ENCODE results near the gene BAIAP3. TPM values are rescaled to one million over a fixed set of nuclear protein-coding genes. Genes with fewer than 3 reads are reported as not detected.

The BAIAP3 gene
- total and polyA plus RNA-seq, 2 of the 4 experiments (the other 2 are of a cell fraction) = 0.36 to 0.65 TPM

- H3K9me3 ChIP-seq (ENCODE audit: control insufficient read depth, insufficient read depth, low read length) = no peaks in the 10 kb centered on the region
- no peak overlapping the region for H2AFZ ChIP-seq (replicated peaks; ENCODE audit: low read length, poor library complexity)
- 88% methylated on average over 9 of the region's 31 CpGs; no CpG with 5 or more reads in 1 of the 2 experiments for WGBS, 2 experiments (ENCODE audit: extremely low coverage in 2 of 2, insufficient read length in 1 of 2)
- BruUV-seq (replicated peaks) = no TSS peak
- H3K23ac ChIP-seq (ENCODE audit: low read depth, low read length) = no peak overlapping the region
- no peak overlapping the region for H4K91ac ChIP-seq (ENCODE audit: insufficient read depth, low read depth, low read length)
- H2BK20ac ChIP-seq (ENCODE audit: low read depth, low read length) = no peak overlapping the region
- no peak overlapping the region for H3K4me2 ChIP-seq (ENCODE audit: low read depth, low read length)
- H4K5ac ChIP-seq (ENCODE audit: low read depth, low read length) = no peak overlapping the region
- no peak overlapping the region for H2AK9ac ChIP-seq (replicated peaks; ENCODE audit: low read depth, low read length, poor library complexity)
- TF ChIP-seq RCOR1 (IDR thresholded peaks at IDR 0.05; ENCODE audit: insufficient replicate concordance, low read length) = no peak
- TF ChIP-seq RFX5 (IDR thresholded peaks at IDR 0.05; ENCODE audit: low read depth, low read length) = no peak
- TF ChIP-seq POLR2A (IDR thresholded peaks at IDR 0.05; ENCODE audit: low read depth, low read length) = no peak
- H3K36me3 ChIP-seq (ENCODE audit: control insufficient read depth, insufficient read depth, low read length) = peaks cover 25% of the 10 kb centered on the region
- in situ Hi-C loops (cut with MboI; ENCODE audit: low sequenced_read_pairs) (no loop called here), intact Hi-C loops (cut with micrococcal nuclease) (no loop called here), dilution Hi-C loops (cut with HindIII; ENCODE audit: low sequenced_read_pairs, unreplicated experiment) (no loop called here)
- H2BK5ac ChIP-seq (ENCODE audit: low read depth, low read length, poor library complexity, severe bottlenecking) = no peak overlapping the region
- no peak overlapping the region for H2BK15ac ChIP-seq (ENCODE audit: low read depth, low read length)
- no peak overlapping the region for H3K56ac ChIP-seq (ENCODE audit: extremely low read depth, insufficient read depth, low read length)
- H3K4me3 ChIP-seq (ENCODE audit: insufficient read depth, low read depth, low read length) = no peak overlapping the region
- H3K9me1 ChIP-seq (ENCODE audit: insufficient read depth, low read length) = no peaks in the 10 kb centered on the region
- CTCF ChIA-PET = no interaction called here
- H2AK5ac ChIP-seq (ENCODE audit: low read depth, low read length) = no peak overlapping the region
- ATAC-seq (ENCODE audit: low read depth) (no peak), DNase-seq (no peak)
- no peak overlapping the region for H3K4ac ChIP-seq (ENCODE audit: low read depth, low read length)
- H3K9ac ChIP-seq (ENCODE audit: low read depth, low read length) = no peak overlapping the region
- H3K79me1 ChIP-seq (ENCODE audit: low read depth in 1 of 2, low read length in 2 of 2) = peaks cover 5 to 17% of the 10 kb centered on the region in 2 experiments; a peak in 3 of 4 replicates
- no peak overlapping the region for H3K18ac ChIP-seq (ENCODE audit: low read depth, low read length)
- H3K14ac ChIP-seq (replicated peaks; ENCODE audit: low read depth, low read length) = no peak overlapping the region
- POLR2A ChIA-PET (ENCODE audit: unreplicated experiment) = interaction anchor here (0.6 kb wide), 1 partner anchor 292 kb away, joined by 3 read pairs; no protein-coding TSS in a partner anchor
- H4K20me1 ChIP-seq (ENCODE audit: insufficient read depth, low read length) = peaks cover 4% of the 10 kb centered on the region; the same call in 1 of the 2 replicates
- H4K8ac ChIP-seq (ENCODE audit: low read depth in 2 of 2, low read length in 2 of 2) = no peak overlapping the region
- H3K4me1 ChIP-seq (ENCODE audit: control insufficient read depth, insufficient read depth, low read length) = peaks cover 6% of the 10 kb centered on the region; the same call in 1 of the 2 replicates
- H2BK120ac ChIP-seq (ENCODE audit: low read depth, low read length) = no peak overlapping the region
- no peak overlapping the region for H3K27ac ChIP-seq (ENCODE audit: insufficient read depth, low read length)
- H3K27me3 ChIP-seq (ENCODE audit: control insufficient read depth, insufficient read depth, low read length) = no peaks in the 10 kb centered on the region
These were observed 12.4 kb downstream of the BAIAP3 start for GRCh38 chr16:1345651-1346421.

Measured in IMR-90 (cell line).